ENCODE data around the gene AKAP13. TPM values are rescaled to one million over a fixed set of nuclear protein-coding genes. Genes with fewer than 3 reads are reported as not detected.

Gene AKAP13
- total RNA-seq, 1 experiment from 2014 or later = 49.6 TPM

DNA sequence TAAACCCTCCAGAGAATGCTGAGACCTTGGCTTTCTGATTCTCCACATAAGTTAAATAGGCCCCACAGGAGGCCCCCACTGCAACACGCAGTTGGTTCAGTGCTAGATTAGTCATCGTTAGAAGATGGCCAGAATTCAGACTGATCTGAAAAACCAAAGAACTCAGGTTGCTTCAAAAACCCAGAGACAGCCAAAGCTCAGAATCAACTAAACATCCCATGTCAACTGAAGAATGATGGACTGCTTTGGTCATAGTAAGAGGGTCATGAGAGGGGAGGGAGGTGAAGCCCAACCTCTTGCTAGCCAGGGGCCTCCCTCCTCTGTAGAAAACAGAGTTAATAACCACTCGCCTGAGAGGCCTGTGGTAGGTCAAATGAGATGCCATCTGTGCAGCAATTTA, 93.1 kb downstream of the AKAP13 start:
- H3K36me3 ChIP-seq (ENCODE audit: control insufficient read depth, insufficient read depth, low read length) = no peaks in the 10 kb centered on the region
- H3K9me3 ChIP-seq = no peaks in the 10 kb centered on the region
- TF ChIP-seq CTCF (IDR thresholded peaks at IDR 0.05; ENCODE audit: insufficient read depth in 1 of 2, low read depth in 1 of 2, low read length in 1 of 2, severe bottlenecking in 1 of 2, unreplicated experiment in 1 of 2) = no peak
- no peak for DNase-seq
- H3K4me1 ChIP-seq = peaks cover 12% of the 10 kb centered on the region; the same call in 1 of the 2 replicates
- ChIA-PET CTCF (no interaction called here), POLR2A (no interaction called here)
- Mint-ChIP-seq H3K36me3 (ENCODE audit: insufficient read depth, unreplicated experiment) (no peaks in the 10 kb centered on the region), H3K4me1 (ENCODE audit: low read depth, unreplicated experiment) (peaks cover 21% of the 10 kb centered on the region), H3K4me3 (ENCODE audit: unreplicated experiment) (no peak overlapping the region), H3K9me3 (ENCODE audit: unreplicated experiment) (no peaks in the 10 kb centered on the region), H3K27me3 (ENCODE audit: insufficient read depth, unreplicated experiment) (no peaks in the 10 kb centered on the region), H3K27ac (ENCODE audit: unreplicated experiment) (no peak overlapping the region)
- H3K27me3 ChIP-seq (replicated peaks; ENCODE audit: control insufficient read depth, insufficient read depth, low read length) = no peaks in the 10 kb centered on the region
- BruUV-seq (replicated peaks) = no TSS peak
- no peak overlapping the region for H3K4me3 ChIP-seq (ENCODE audit: low read depth, low read length)
- intact Hi-C loops (cut with micrococcal nuclease; ENCODE audit: unreplicated experiment) = no loop called here

- H3K9me3 ChIP-seq = no peaks in the 10 kb centered on the region
- H3K27me3 ChIP-seq (replicated peaks; ENCODE audit: control insufficient read depth, insufficient read depth, low read length) = no peaks in the 10 kb centered on the region
- H3K4me1 Mint-ChIP-seq (ENCODE audit: low read depth, unreplicated experiment) = peaks cover 26% of the 10 kb centered on the region
- no TSS peak for BruUV-seq (replicated peaks)
- no peak overlapping the region for H3K4me3 ChIP-seq (ENCODE audit: low read depth, low read length)
- H3K4me3 Mint-ChIP-seq (ENCODE audit: unreplicated experiment) = no peak overlapping the region
- TF ChIP-seq CTCF (IDR thresholded peaks at IDR 0.05; ENCODE audit: insufficient read depth in 1 of 2, low read depth in 1 of 2, low read length in 1 of 2, severe bottlenecking in 1 of 2, unreplicated experiment in 1 of 2) = no peak
- intact Hi-C loops (cut with micrococcal nuclease; ENCODE audit: unreplicated experiment) = no loop called here
- ChIA-PET CTCF (interaction anchor here (1.4 kb wide), 1 partner anchor 178 kb away, joined by 6 read pairs; no protein-coding TSS in a partner anchor), POLR2A (interaction anchor here (0.6 kb wide), 1 partner anchor 174 kb away, joined by 3 read pairs; no protein-coding TSS in a partner anchor)
- peaks cover 12% of the 10 kb centered on the region; the same call in 1 of the 2 replicates for H3K4me1 ChIP-seq
- H3K36me3 ChIP-seq (ENCODE audit: control insufficient read depth, insufficient read depth, low read length) = no peaks in the 10 kb centered on the region
- H3K36me3 Mint-ChIP-seq (ENCODE audit: insufficient read depth, unreplicated experiment) = no peaks in the 10 kb centered on the region
- H3K9me3 Mint-ChIP-seq (ENCODE audit: unreplicated experiment) = no peaks in the 10 kb centered on the region
- no peaks in the 10 kb centered on the region for H3K27me3 Mint-ChIP-seq (ENCODE audit: insufficient read depth, unreplicated experiment)
- no peak overlapping the region for H3K27ac Mint-ChIP-seq (ENCODE audit: unreplicated experiment)
- no peak for DNase-seq
These were observed 94.4 kb downstream of the AKAP13 start for GRCh38 chr15:85474700-85475316.

DNA sequence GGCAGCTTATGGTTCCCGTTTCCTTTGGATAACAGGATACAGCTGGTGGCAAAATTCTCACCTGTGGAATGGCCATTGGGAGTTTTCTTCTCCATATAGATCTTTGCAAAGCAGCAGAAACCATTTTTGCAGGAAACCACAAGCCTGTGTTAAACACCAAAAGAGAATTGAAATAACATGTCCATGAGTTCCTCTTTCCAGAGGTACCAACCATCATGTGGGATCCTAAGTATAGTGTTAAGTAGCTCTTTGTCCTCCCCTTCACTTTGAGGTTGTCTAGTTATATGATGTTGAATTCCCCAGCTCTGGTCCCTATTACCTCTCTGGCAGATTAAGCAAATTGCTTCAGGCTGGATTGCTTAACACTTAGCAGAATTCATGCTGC, 94.9 kb downstream of the AKAP13 start:
- Histone ChIP-seq H3K4me1 (peaks cover 12% of the 10 kb centered on the region; the same call in 1 of the 2 replicates), H3K4me3 (ENCODE audit: low read depth, low read length) (no peak overlapping the region), H3K36me3 (ENCODE audit: control insufficient read depth, insufficient read depth, low read length) (no peaks in the 10 kb centered on the region), H3K27me3 (replicated peaks; ENCODE audit: control insufficient read depth, insufficient read depth, low read length) (no peaks in the 10 kb centered on the region), H3K9me3 (no peaks in the 10 kb centered on the region)
- no peaks in the 10 kb centered on the region for H3K36me3 Mint-ChIP-seq (ENCODE audit: insufficient read depth, unreplicated experiment)
- no peak for DNase-seq
- ChIA-PET CTCF (interaction anchor here (1.4 kb wide), 1 partner anchor 179 kb away, joined by 6 read pairs; no protein-coding TSS in a partner anchor), POLR2A (interaction anchor here (0.6 kb wide), 1 partner anchor 175 kb away, joined by 3 read pairs; no protein-coding TSS in a partner anchor)
- peaks cover 24% of the 10 kb centered on the region for H3K4me1 Mint-ChIP-seq (ENCODE audit: low read depth, unreplicated experiment)
- no peak overlapping the region for H3K4me3 Mint-ChIP-seq (ENCODE audit: unreplicated experiment)
- H3K27ac Mint-ChIP-seq (ENCODE audit: unreplicated experiment) = no peak overlapping the region
- no peaks in the 10 kb centered on the region for H3K27me3 Mint-ChIP-seq (ENCODE audit: insufficient read depth, unreplicated experiment)
- intact Hi-C loops (cut with micrococcal nuclease; ENCODE audit: unreplicated experiment) = no loop called here
- no peak for TF ChIP-seq CTCF (IDR thresholded peaks at IDR 0.05; ENCODE audit: insufficient read depth in 1 of 2, low read depth in 1 of 2, low read length in 1 of 2, severe bottlenecking in 1 of 2, unreplicated experiment in 1 of 2)
- BruUV-seq (replicated peaks) = no TSS peak
- no peaks in the 10 kb centered on the region for H3K9me3 Mint-ChIP-seq (ENCODE audit: unreplicated experiment)
